PC-3 (cell line): ENCODE data around the gene FLNB. TPM values are rescaled to one million over a fixed set of nuclear protein-coding genes. Genes with fewer than 3 reads are reported as not detected.
A peak's percentile ranks its signal among the peaks of the same experiment; 100 is the strongest.

Experiments
- ATAC-seq: fragments of 200-7000 bp; cut with Tn5 transposase; 2 replicates; pipeline ENCODE4 v1.9.1; 2020; ENCODE audit warnings: mild to moderate bottlenecking, moderate library complexity
- BruUV-seq: library from RNA; stranded (reverse); fragments of 400-500 nt; replicated peaks from 2 replicates; lab custom pipeline; 2021; lab: Mats Ljungman, UMichigan
- CTCF ChIA-PET: fragments of 300-600 bp; sonication (Branson Sonifier 250); formaldehyde crosslinking; loops from one replicate; lab custom pipeline; 2022; ENCODE audit warnings: antibody characterized with exemption; lab: Charles Lee
- POLR2A ChIA-PET: fragments of 300-600 bp; sonication (Branson Sonifier 250); formaldehyde crosslinking; loops from one replicate; lab custom pipeline; 2022; ENCODE audit warnings: antibody characterized with exemption; ENCODE audit not compliant: unreplicated experiment; lab: Charles Lee
- DNase-seq: peaks from one replicate; pipeline ENCODE4 v3.0.0-alpha.2; 2015
- H2AFZ ChIP-seq: fragments of 300-600 bp; sonication (generic); 2 replicates; pipeline ENCODE4 v1.6.0; 2016; ENCODE audit warnings: antibody characterized with exemption, low read length
- H3F3A ChIP-seq: fragments of 300-600 bp; sonication (generic); one replicate; pipeline ENCODE4 v1.6.0; 2017; ENCODE audit warnings: antibody characterized with exemption, low read length, control low read depth, mild to moderate bottlenecking; ENCODE audit not compliant: unreplicated experiment
- H3K27ac ChIP-seq: fragments of 300-600 bp; sonication (generic); 2 replicates; pipeline ENCODE4 v1.5.1; 2016; ENCODE audit warnings: mild to moderate bottlenecking, low read length
- H3K27me3 ChIP-seq: fragments of 300-600 bp; sonication (generic); 2 replicates; pipeline ENCODE4 v1.6.1; 2016; ENCODE audit warnings: low read length, mixed read lengths
- H3K36me3 ChIP-seq: fragments of 300-600 bp; sonication (generic); 2 replicates; pipeline ENCODE4 v1.6.1; 2016; ENCODE audit warnings: low read depth, mixed run types, low read length, mixed read lengths
- H3K4me1 ChIP-seq: fragments of 300-600 bp; sonication (generic); 2 replicates; pipeline ENCODE4 v1.5.1; 2016; ENCODE audit warnings: low read length; ENCODE audit not compliant: insufficient read depth
- H3K4me2 ChIP-seq: fragments of 300-600 bp; sonication (generic); 2 replicates; pipeline ENCODE4 v1.6.0; 2016; ENCODE audit warnings: low read length
- H3K4me3 ChIP-seq: fragments of 300-600 bp; sonication (generic); 2 replicates; pipeline ENCODE4 v1.5.1; 2016; ENCODE audit warnings: mild to moderate bottlenecking, low read length, mixed read lengths
- H3K79me2 ChIP-seq: fragments of 300-600 bp; sonication (generic); 2 replicates; pipeline ENCODE4 v1.6.1; 2017; ENCODE audit warnings: low read length, mixed read lengths
- H3K9ac ChIP-seq: fragments of 300-600 bp; sonication (generic); 2 replicates; pipeline ENCODE4 v1.6.0; 2016; ENCODE audit warnings: mild to moderate bottlenecking, low read length
- H3K9me2 ChIP-seq: fragments of 300-600 bp; sonication (generic); replicated peaks from 2 replicates; pipeline ENCODE4 v1.6.1; 2016; ENCODE audit warnings: mixed run types, low read length, mixed read lengths
- H3K9me3 ChIP-seq: fragments of 300-600 bp; sonication (generic); 2 replicates; pipeline ENCODE4 v1.6.1; 2016; ENCODE audit warnings: low read length, mixed read lengths
- H4K20me1 ChIP-seq: fragments of 300-600 bp; sonication (generic); 2 replicates; pipeline ENCODE4 v1.6.1; 2016; ENCODE audit warnings: low read length, mixed read lengths
- EZH2 ChIP-seq: fragments of 300-600 bp; sonication (generic); IDR thresholded peaks from one replicate; pipeline ENCODE4 v1.6.1; 2017; ENCODE audit warnings: antibody characterized with exemption, mild to moderate bottlenecking, low read length; ENCODE audit not compliant: unreplicated experiment
- EZH2phosphoT487 ChIP-seq: fragments of 300-600 bp; sonication (generic); IDR thresholded peaks from 2 replicates; pipeline ENCODE4 v1.6.1; 2018; ENCODE audit warnings: mild to moderate bottlenecking, antibody characterized with exemption, low read length, borderline replicate concordance
- intact Hi-C: fragments of 100-400 bp; cut with micrococcal nuclease; formaldehyde crosslinking; loops from 2 replicates; pipeline ENCODE4 v1.9.0; 2023
- total RNA-seq: library from RNA; depleted of rRNA; stranded (reverse); fragments of >200 nt; gene quantifications from 2 replicates; pipeline ENCODE4 v1.2.3, GENCODE V29; 2014
- TF ChIP-seq, protein P1 (sequence below): fragments of 300-600 bp; sonication (generic); conservative IDR thresholded peaks from 2 replicates; pipeline ENCODE4 v1.5.1; 2017; ENCODE audit warnings: antibody characterized with exemption, low read depth, mild to moderate bottlenecking, low read length

Gene FLNB
- total RNA-seq, 1 experiment from 2014 or later, result 505 TPM

DNA sequence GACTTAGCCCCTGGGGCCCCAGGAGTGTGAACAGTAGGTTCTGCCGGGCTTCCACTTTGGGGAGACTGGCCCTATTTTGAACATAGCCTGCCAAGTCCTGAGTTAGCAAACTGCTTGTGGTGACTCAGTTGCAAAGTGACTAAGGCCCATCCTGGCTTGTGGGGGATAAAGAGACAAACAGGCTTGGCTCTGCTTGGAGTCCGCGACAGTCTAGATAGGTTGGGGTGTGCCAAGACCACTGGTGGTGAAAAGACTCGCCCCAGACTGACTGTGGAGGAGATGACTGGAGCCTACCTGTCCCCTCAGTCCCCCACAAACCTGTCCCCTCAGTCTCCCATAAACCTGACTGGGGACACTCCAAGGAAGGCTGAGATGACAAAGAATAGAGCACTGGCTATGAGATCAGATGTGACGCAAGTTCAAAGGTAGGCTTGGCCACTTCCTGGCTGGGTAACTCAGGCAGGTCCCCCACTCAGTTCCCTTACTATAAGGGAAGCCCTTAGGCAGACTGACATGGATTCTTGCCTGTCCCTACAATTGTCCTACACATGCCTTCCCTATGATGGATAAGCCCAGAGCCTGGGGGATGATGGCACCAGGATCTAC lies 198.3 kb downstream of the FLNB start:
- Histone ChIP-seq H3K9me3 (no peaks in the 10 kb centered on the region), H3K27me3 (no peaks in the 10 kb centered on the region), H3K79me2 (no peaks in the 10 kb centered on the region), H3F3A (no peaks in the 10 kb centered on the region), H3K27ac (peak overlapping the region; percentile 93), H3K9ac (peak overlapping the region; percentile 74), H3K36me3 (no peaks in the 10 kb centered on the region), H3K4me1 (peaks cover 23% of the 10 kb centered on the region), H4K20me1 (no peaks in the 10 kb centered on the region), H3K9me2 (no peaks in the 10 kb centered on the region), H3K4me3 (no peak overlapping the region), H2AFZ (peak overlapping the region; percentile 46; the same call in 1 of the 2 replicates), H3K4me2 (peak overlapping the region; percentile 66)
- no TSS peak for BruUV-seq
- DNase-seq (peak; percentile 88), ATAC-seq (peak; percentile 87)
- ChIA-PET CTCF (no interaction called here), POLR2A (no interaction called here)
- intact Hi-C loops, result no loop called here
- TF ChIP-seq EZH2 (no peak), EZH2phosphoT487 (no peak)
- TF ChIP-seq, protein P1, sequence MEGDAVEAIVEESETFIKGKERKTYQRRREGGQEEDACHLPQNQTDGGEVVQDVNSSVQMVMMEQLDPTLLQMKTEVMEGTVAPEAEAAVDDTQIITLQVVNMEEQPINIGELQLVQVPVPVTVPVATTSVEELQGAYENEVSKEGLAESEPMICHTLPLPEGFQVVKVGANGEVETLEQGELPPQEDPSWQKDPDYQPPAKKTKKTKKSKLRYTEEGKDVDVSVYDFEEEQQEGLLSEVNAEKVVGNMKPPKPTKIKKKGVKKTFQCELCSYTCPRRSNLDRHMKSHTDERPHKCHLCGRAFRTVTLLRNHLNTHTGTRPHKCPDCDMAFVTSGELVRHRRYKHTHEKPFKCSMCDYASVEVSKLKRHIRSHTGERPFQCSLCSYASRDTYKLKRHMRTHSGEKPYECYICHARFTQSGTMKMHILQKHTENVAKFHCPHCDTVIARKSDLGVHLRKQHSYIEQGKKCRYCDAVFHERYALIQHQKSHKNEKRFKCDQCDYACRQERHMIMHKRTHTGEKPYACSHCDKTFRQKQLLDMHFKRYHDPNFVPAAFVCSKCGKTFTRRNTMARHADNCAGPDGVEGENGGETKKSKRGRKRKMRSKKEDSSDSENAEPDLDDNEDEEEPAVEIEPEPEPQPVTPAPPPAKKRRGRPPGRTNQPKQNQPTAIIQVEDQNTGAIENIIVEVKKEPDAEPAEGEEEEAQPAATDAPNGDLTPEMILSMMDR, result no peak

DNA sequence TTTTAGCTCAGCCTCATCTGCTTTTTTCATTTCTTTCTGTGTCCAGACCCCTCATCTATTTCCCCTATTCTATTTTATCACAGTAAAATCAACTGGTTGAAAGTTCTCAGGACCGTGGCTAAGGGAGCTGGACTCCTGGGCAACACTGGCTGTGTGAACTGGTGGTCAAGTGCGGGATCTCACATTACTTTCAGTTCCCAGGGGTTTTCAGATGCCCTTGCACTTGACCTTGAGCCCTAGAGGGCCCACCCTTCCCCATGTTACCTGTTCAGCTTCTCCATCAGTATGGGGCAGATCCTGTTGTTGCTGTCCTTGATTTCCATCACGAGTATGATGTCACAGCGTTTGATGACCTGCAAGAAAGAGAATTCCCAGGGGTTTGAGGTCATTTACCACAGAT lies 199.7 kb downstream of the FLNB start:
- no peaks in the 10 kb centered on the region for H3K36me3 ChIP-seq
- peak overlapping the region; percentile 69; the same call in 1 of the 2 replicates for H3K9ac ChIP-seq
- no peak overlapping the region for H3K4me2 ChIP-seq
- CTCF ChIA-PET, result interaction anchor here (1.1 kb wide), 1 partner anchor 98 kb away, joined by 3 read pairs; the partner anchor contains the start of genes HTD2 and RPP14
- H3K9me3 ChIP-seq, result no peaks in the 10 kb centered on the region
- H4K20me1 ChIP-seq, result no peaks in the 10 kb centered on the region
- intact Hi-C loops, result no loop called here
- no peaks in the 10 kb centered on the region for H3K9me2 ChIP-seq
- peak overlapping the region; percentile 93 for H3K27ac ChIP-seq
- no peak overlapping the region for H3K4me3 ChIP-seq
- ATAC-seq (no peak), DNase-seq (no peak)
- no peak overlapping the region for H2AFZ ChIP-seq
- POLR2A ChIA-PET, result no interaction called here
- peaks cover 23% of the 10 kb centered on the region for H3K4me1 ChIP-seq
- H3K27me3 ChIP-seq, result no peaks in the 10 kb centered on the region
- BruUV-seq, result no TSS peak
- TF ChIP-seq, protein P1, result no peak
- TF ChIP-seq EZH2 (no peak), EZH2phosphoT487 (no peak)
- H3F3A ChIP-seq, result no peaks in the 10 kb centered on the region
- no peaks in the 10 kb centered on the region for H3K79me2 ChIP-seq

DNA sequence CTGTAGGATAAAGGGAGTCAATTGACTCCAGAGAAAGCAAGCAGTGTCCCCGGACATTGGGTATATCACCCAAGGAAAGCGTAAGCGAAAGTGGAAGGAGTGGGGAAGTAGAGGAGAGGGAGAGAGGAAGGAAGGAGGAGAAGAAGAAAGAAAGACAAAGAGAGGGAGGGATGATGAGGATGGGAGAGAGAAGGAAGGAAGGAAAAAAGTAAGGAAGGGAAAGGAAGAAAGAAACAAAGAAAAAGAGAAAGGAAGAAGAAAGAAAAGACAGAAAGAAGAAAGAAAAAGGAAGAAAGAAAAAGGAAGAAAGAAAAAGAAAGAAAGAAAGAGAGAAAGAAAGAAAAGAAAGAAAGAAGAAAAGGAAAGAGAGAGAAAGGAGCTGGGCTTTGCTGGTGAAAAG lies 201.7 kb downstream of the FLNB start:
- H3F3A ChIP-seq, result no peaks in the 10 kb centered on the region
- no peak for DNase-seq
- no peak overlapping the region for H3K4me2 ChIP-seq
- BruUV-seq, result no TSS peak
- no peak for ATAC-seq
- no peaks in the 10 kb centered on the region for H3K27me3 ChIP-seq
- TF ChIP-seq, protein P1, result no peak
- no peak for TF ChIP-seq EZH2
- TF ChIP-seq EZH2phosphoT487, result no peak
- H3K9ac ChIP-seq, result no peak overlapping the region
- H2AFZ ChIP-seq, result no peak overlapping the region
- intact Hi-C loops, result no loop called here
- no peak overlapping the region for H3K4me3 ChIP-seq
- ChIA-PET CTCF (no interaction called here), POLR2A (no interaction called here)
- H3K79me2 ChIP-seq, result no peaks in the 10 kb centered on the region
- H3K36me3 ChIP-seq, result no peaks in the 10 kb centered on the region
- no peaks in the 10 kb centered on the region for H3K9me2 ChIP-seq
- no peak overlapping the region for H3K27ac ChIP-seq
- peaks cover 36% of the 10 kb centered on the region for H3K4me1 ChIP-seq
- H3K9me3 ChIP-seq, result no peaks in the 10 kb centered on the region
- no peaks in the 10 kb centered on the region for H4K20me1 ChIP-seq
